ENCODE data around the gene MUC4. TPM values are rescaled to one million over a fixed set of nuclear protein-coding genes. Genes with fewer than 3 reads are reported as not detected.

The MUC4 gene
- total and polyA plus RNA-seq, 3 donors from 2014 or later = 1.8 to 4.7 (median 4.0) TPM

- no peak for TF ChIP-seq CTCF (IDR thresholded peaks at IDR 0.05)
- TF ChIP-seq POLR2A (IDR thresholded peaks at IDR 0.05) = no peak
- Histone ChIP-seq H3K4me1 (peaks cover 4% of the 10 kb centered on the region), H3K27ac (no peak overlapping the region), H3K36me3 (ENCODE audit: low read depth, missing control alignments) (no peaks in the 10 kb centered on the region), H3K9me3 (no peaks in the 10 kb centered on the region), H3K4me3 (no peak overlapping the region), H3K27me3 (no peaks in the 10 kb centered on the region)
- 53 to 71% methylated on average over 15 of the region's 15 CpGs for WGBS, 2 donors
- DNase-seq = no peak
- intact Hi-C loops (cut with DNase I; ENCODE audit: low total_unique reads) = no loop called here
These were observed 44.8 kb upstream of the MUC4 start for GRCh38 chr3:195856410-195857084.

GRCh38 chr3:195855471-195856409, 44.0 kb upstream of the MUC4 start:
- intact Hi-C loops (cut with DNase I; ENCODE audit: low total_unique reads) = no loop called here
- H3K27ac ChIP-seq = no peak overlapping the region
- TF ChIP-seq POLR2A (IDR thresholded peaks at IDR 0.05) = no peak
- no peak for TF ChIP-seq CTCF (IDR thresholded peaks at IDR 0.05)
- H3K4me1 ChIP-seq = peaks cover 4% of the 10 kb centered on the region
- no peaks in the 10 kb centered on the region for H3K9me3 ChIP-seq
- DNase-seq = no peak
- 83 to 88% methylated on average over 13 of the region's 13 CpGs for WGBS, 2 donors
- H3K27me3 ChIP-seq = no peaks in the 10 kb centered on the region
- no peak overlapping the region for H3K4me3 ChIP-seq
- H3K36me3 ChIP-seq (ENCODE audit: low read depth, missing control alignments) = no peaks in the 10 kb centered on the region

GRCh38 chr3:195854628-195855294, 43.0 kb upstream of the MUC4 start:
- Histone ChIP-seq H3K9me3 (no peaks in the 10 kb centered on the region), H3K27me3 (no peaks in the 10 kb centered on the region), H3K4me1 (peaks cover 4% of the 10 kb centered on the region), H3K27ac (no peak overlapping the region), H3K4me3 (no peak overlapping the region), H3K36me3 (ENCODE audit: low read depth, missing control alignments) (no peaks in the 10 kb centered on the region)
- WGBS, 2 donors = 78 to 89% methylated on average over 9 of the region's 9 CpGs
- no peak for TF ChIP-seq POLR2A (IDR thresholded peaks at IDR 0.05)
- no peak for TF ChIP-seq CTCF (IDR thresholded peaks at IDR 0.05)
- DNase-seq = no peak
- intact Hi-C loops (cut with DNase I; ENCODE audit: low total_unique reads) = no loop called here

GRCh38 chr3:195853996-195854395, 42.3 kb upstream of the MUC4 start:
- no peak for TF ChIP-seq CTCF (IDR thresholded peaks at IDR 0.05)
- TF ChIP-seq POLR2A (IDR thresholded peaks at IDR 0.05) = no peak
- 87 to 91% methylated on average over 14 of the region's 14 CpGs for WGBS, 2 donors
- Histone ChIP-seq H3K27ac (no peak overlapping the region), H3K4me1 (no peaks in the 10 kb centered on the region), H3K4me3 (no peak overlapping the region), H3K36me3 (ENCODE audit: low read depth, missing control alignments) (no peaks in the 10 kb centered on the region), H3K27me3 (no peaks in the 10 kb centered on the region), H3K9me3 (no peaks in the 10 kb centered on the region)
- no peak for DNase-seq
- intact Hi-C loops (cut with DNase I; ENCODE audit: low total_unique reads) = no loop called here

All from testis (tissue), 3 donors.